Astrocyte (in vitro differentiated cells and primary cell): Measurements from ENCODE around the gene ZNF503.

ENCODE experiments used
- CTCF ChIP-seq: IDR thresholded peaks from 2 replicates; pipeline ENCODE4 v1.5.1; 2011; ENCODE audit warnings: low read depth, mild to moderate bottlenecking, inconsistent platforms, low read length, moderate library complexity; ENCODE audit not compliant: insufficient read depth
- EZH2 ChIP-seq: IDR thresholded peaks from 2 replicates; pipeline ENCODE4 v1.6.1; 2012; ENCODE audit warnings: mild to moderate bottlenecking, low read length, inconsistent platforms; ENCODE audit not compliant: insufficient read depth

GRCh38 chr10:75432763-75433162 is 31.2 kb upstream of the ZNF503 start:
- TF ChIP-seq CTCF = no peak
- TF ChIP-seq EZH2 = no peak
